Erythroblast (primary cell): ENCODE data around the gene MAPK12.

Experiments
- DNase-seq, 2 experiments: peaks; one replicate each; lab custom pipeline; 2025; lab: John Stamatoyannopoulos, UW
- GATA1 ChIP-seq: IDR thresholded peaks from 2 replicates; pipeline ENCODE4 v1.6.1; 2011; ENCODE audit warnings: low read depth, mild to moderate bottlenecking, control low read depth, low read length, moderate library complexity
- POLR2A ChIP-seq: IDR thresholded peaks from 2 replicates; pipeline ENCODE4 v1.6.1; 2011; ENCODE audit warnings: mild to moderate bottlenecking, low read length

The MAPK12 gene

GRCh38 chr22:50252082-50253045 lies 9.1 kb downstream of the MAPK12 start:
- TF ChIP-seq GATA1 (no peak), POLR2A (no peak)
- peak; percentile 49 to 53 for DNase-seq

- no peak for DNase-seq
Measured at GRCh38 chr22:50251477-50252081, 9.9 kb downstream of the MAPK12 start.

DNA sequence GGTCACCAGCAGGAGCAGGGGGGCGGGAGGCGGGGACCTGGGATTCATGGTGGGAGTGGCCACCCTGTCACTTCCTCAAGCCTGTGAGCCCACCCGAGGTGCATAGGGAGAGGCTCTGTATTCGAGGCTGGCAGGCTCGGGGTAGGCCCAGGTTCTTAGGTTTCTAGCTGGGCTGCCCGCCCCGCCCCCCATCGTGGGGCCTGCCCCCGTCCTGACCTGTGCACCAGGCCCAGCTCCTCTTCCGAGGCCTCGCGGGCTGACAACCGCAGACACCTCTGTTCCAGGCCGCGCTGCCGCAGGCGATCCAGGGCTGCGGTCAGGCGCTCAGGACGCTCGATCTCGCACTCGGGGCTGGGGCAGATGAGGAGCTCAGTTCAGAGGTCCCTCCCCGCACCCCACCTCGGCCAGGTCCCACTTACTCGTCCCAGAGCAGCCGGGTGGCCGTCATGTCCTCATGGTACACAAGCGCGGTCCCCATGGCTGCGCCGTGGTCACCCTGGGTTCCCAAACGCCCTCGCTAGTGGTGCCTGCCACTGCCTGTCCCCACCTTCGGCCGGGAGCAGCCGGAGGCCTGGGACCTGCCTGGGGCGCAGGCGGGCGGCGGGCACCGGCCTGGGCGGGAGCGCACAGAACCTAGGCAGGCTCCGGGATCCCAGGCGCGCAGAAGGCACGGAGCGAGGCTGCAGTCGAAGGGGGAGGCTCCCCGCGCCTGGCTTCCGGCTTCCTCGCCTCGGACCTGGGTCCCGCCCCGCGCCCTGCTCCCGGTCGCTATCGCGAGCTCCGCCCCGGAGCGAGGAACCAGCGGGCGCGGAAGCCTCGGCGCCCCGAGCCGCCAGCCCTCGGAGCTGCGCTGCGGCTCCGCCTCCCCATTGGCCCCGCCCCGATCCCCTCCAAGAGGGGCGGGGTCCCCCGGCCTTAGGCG lies 10.7 kb downstream of the MAPK12 start, which contains the start of gene HDAC10:
HDAC10 (minus strand) TSS at position 711 of the 922 bp plus-strand sequence; CDS start at position 478, 233 bp downstream.
- peak; percentile 83 to 86 for DNase-seq
- TF ChIP-seq GATA1 (no peak), POLR2A (peak; percentile 47)

More at GRCh38 chr22:50251477-50252081, 9.9 kb downstream of the MAPK12 start:
- TF ChIP-seq POLR2A: no peak
- no peak for TF ChIP-seq GATA1

GRCh38 chr22:50250249-50250554 lies 11.3 kb downstream of the MAPK12 start:
- TF ChIP-seq GATA1: no peak
- no peak for TF ChIP-seq POLR2A
- DNase-seq: no peak

DNA sequence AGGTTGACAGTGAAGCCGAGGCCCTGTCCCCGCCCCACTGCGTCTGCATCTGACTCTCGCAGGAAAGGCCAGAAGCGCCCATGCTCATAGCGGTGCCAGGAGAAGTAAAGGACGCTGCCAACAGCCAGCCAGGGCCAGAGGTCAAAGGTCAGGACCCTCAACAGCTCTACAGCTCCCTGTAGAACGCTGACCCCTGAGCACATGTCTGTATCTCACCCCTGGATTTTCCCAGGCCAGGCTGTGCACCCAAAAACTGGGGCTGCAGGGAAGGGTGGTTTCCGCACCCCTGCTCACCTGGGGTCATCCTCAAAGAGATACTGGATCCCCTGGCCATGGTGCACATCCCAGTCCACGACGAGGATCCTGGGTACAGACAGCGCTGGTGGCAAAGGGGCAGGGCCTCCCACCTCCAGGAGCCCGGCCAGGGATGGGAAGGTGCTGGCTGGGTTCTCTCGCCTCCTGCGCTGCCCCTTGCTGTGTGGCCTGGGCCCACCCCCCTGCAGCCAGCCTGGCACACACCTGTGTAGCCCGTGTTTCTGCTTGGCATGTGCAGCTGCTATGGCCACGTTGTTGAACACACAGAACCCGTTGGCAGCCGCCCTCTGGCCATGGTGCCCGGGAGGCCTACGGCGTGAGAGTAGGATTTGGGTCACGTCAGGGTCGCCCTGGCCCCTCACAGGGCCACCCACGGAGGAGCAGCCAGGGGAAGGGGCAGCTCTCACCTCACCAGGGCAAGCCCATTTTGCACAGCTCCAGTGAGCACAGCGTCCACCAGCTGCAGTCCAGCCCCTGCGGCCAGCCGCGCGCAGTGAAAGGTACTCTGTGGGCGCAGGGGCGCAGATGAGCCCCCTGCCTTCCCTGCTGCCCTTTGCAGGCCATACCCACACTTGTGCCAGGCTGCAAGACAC lies 11.9 kb downstream of the MAPK12 start:
- no peak for DNase-seq
- TF ChIP-seq POLR2A (no peak), GATA1 (no peak)

GRCh38 chr22:50248196-50249081 lies 13.0 kb downstream of the MAPK12 start:
- TF ChIP-seq POLR2A (no peak), GATA1 (no peak)
- DNase-seq: no peak

DNA sequence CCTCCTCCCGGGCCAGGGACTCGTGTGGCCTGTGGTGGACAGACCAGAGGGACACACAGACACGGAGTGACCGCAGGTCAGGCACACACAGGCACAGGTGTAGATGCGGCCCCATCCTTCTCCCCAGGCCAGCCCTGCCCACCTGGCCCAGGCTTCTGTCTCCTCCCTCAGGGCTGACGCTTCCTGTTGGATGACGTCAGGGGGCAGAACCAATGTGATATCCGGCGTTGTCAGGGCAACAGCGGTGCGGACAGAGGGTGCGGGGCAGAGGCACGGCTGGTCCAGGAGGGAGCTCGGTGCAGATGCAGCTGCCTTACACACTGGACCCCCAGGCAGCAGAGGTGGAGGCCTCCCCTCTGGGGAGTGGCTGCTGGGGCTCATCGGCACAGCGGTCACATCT lies 13.7 kb downstream of the MAPK12 start:
- peak; percentile 42 to 55 for DNase-seq
- no peak for TF ChIP-seq POLR2A
- TF ChIP-seq GATA1: no peak

GRCh38 chr22:50246242-50247175 lies 15.0 kb downstream of the MAPK12 start:
- TF ChIP-seq GATA1: no peak
- no peak for TF ChIP-seq POLR2A
- peak in 1 of 2 experiments; percentile 28 for DNase-seq

DNA sequence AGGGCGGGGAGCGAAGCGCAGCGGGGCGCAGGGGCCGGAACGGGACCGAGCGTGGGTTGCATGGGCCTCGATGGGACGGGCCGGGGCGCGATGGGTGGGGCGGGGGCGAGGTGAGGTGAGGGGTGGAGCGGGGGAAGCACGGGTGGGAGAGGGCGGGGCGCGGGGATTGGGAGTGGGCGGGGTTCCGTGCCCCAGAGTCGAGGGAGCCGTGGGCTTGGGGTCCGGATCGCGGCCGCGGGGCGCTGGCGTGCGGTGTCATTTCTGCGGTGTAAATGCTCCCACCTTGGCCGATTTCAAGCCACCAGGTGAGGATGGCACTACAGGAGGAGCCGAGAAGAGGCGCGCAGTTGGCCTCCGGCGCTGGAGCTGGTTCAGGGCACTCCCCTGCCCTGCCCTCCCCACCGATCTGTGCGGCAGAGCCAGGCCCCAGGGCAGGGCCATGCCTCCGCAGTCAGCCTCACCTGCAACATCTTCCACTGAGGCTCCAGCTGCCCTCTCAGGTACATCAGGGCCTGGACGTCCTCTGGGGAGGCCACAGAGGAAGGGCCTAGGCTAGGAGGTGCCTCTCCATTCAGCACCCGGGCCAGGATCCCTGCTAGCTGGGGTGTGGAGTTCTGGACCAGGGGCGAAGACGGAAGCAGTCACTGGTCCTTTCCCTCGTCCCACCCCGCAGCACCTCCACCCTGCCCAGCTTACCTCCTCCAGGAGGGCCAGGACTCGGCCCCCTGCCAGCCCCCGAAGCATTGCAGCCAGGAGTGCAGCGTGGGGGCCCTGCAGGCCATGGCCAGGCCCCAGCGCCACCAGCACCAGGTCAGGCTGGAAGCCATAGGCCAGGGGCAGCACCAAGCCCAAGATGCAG lies 16.0 kb downstream of the MAPK12 start:
- DNase-seq: no peak

More for the DNA sequence above, 16.0 kb downstream of the MAPK12 start:
- TF ChIP-seq POLR2A: peak; percentile 25
- no peak for TF ChIP-seq GATA1
